HEK293 (cell line): ENCODE results near the gene PEX5L.

Experiments
- PRDM1 ChIP-seq: fragments of 450-650 bp; formaldehyde crosslinking; IDR thresholded peaks from 2 replicates; pipeline ENCODE4; 2016; ENCODE audit warnings: missing biosample characterization, missing genetic modification characterization
- SP7 ChIP-seq: fragments of 450-650 bp; formaldehyde crosslinking; IDR thresholded peaks from 2 replicates; pipeline ENCODE4 v1.5.1; 2016; ENCODE audit warnings: missing biosample characterization, missing genetic modification characterization
- TCF7L2 ChIP-seq: IDR thresholded peaks from 2 replicates; pipeline ENCODE4 v1.6.1; 2011; ENCODE audit warnings: low read depth, mild to moderate bottlenecking, inconsistent platforms, low read length, moderate library complexity, borderline replicate concordance
- ZBTB20 ChIP-seq: fragments of 450-650 bp; formaldehyde crosslinking; IDR thresholded peaks from 2 replicates; pipeline ENCODE4 v1.5.1; 2016; ENCODE audit warnings: missing biosample characterization, missing genetic modification characterization
- ZFP3 ChIP-seq: fragments of 450-650 bp; formaldehyde crosslinking; IDR thresholded peaks from 2 replicates; pipeline ENCODE4 v1.5.1; 2016; ENCODE audit warnings: low read depth, missing biosample characterization, missing genetic modification characterization
- ZNF366 ChIP-seq: fragments of 450-650 bp; formaldehyde crosslinking; conservative IDR thresholded peaks from 2 replicates; pipeline ENCODE4 v1.5.1; 2016; ENCODE audit warnings: missing biosample characterization, missing genetic modification characterization
- ZNF548 ChIP-seq: fragments of 450-650 bp; formaldehyde crosslinking; IDR thresholded peaks from 2 replicates; pipeline ENCODE4 v1.5.1; 2016; ENCODE audit warnings: missing biosample characterization, missing genetic modification characterization
- ZXDB ChIP-seq: fragments of 450-650 bp; formaldehyde crosslinking; IDR thresholded peaks from 2 replicates; pipeline ENCODE4 v1.5.1; 2016; ENCODE audit warnings: missing biosample characterization, missing genetic modification characterization
- TF ChIP-seq, protein P1 (sequence below): IDR thresholded peaks from 2 replicates; pipeline ENCODE4 v1.6.1; 2011; ENCODE audit warnings: mild to moderate bottlenecking, low read depth, low read length, borderline replicate concordance
- TF ChIP-seq, protein P2 (sequence below): fragments of 450-650 bp; formaldehyde crosslinking; IDR thresholded peaks from 2 replicates; pipeline ENCODE4 v1.5.1; 2016; ENCODE audit warnings: missing biosample characterization, missing genetic modification characterization
- TF ChIP-seq, protein P3 (sequence below): fragments of 450-650 bp; formaldehyde crosslinking; IDR thresholded peaks from 2 replicates; pipeline ENCODE4 v1.5.1; 2016; ENCODE audit warnings: missing biosample characterization, missing genetic modification characterization
- TF ChIP-seq, protein P4 (sequence below): fragments of 450-650 bp; formaldehyde crosslinking; IDR thresholded peaks from 2 replicates; pipeline ENCODE4 v1.5.1; 2016; ENCODE audit warnings: missing biosample characterization, missing genetic modification characterization
- TF ChIP-seq, protein P5 (sequence below): fragments of 450-650 bp; formaldehyde crosslinking; IDR thresholded peaks from 2 replicates; pipeline ENCODE4 v1.5.1; 2016; ENCODE audit warnings: missing biosample characterization, missing genetic modification characterization

DNA sequence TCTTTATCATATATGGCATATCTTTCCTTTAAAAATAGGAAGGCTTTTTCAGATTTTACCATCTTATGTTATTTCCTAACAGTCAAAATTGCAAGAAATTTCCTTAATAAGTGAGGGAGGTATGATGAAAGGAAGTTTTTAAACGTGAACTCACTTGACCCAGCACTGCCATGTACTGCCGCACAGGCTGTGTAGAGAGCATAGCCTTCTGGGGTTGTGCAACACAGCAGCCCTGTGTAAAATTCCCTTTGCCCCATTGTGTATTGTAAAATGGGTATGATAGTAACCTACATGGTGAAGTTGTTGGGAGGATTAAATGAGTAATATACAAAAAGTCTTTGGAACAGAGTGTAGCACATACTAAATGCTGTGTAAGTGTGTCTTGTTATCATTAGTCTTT is 78.6 kb downstream of the PEX5L start:
- TF ChIP-seq, protein P1, sequence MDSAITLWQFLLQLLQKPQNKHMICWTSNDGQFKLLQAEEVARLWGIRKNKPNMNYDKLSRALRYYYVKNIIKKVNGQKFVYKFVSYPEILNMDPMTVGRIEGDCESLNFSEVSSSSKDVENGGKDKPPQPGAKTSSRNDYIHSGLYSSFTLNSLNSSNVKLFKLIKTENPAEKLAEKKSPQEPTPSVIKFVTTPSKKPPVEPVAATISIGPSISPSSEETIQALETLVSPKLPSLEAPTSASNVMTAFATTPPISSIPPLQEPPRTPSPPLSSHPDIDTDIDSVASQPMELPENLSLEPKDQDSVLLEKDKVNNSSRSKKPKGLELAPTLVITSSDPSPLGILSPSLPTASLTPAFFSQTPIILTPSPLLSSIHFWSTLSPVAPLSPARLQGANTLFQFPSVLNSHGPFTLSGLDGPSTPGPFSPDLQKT, result no peak
- TF ChIP-seq, protein P2, sequence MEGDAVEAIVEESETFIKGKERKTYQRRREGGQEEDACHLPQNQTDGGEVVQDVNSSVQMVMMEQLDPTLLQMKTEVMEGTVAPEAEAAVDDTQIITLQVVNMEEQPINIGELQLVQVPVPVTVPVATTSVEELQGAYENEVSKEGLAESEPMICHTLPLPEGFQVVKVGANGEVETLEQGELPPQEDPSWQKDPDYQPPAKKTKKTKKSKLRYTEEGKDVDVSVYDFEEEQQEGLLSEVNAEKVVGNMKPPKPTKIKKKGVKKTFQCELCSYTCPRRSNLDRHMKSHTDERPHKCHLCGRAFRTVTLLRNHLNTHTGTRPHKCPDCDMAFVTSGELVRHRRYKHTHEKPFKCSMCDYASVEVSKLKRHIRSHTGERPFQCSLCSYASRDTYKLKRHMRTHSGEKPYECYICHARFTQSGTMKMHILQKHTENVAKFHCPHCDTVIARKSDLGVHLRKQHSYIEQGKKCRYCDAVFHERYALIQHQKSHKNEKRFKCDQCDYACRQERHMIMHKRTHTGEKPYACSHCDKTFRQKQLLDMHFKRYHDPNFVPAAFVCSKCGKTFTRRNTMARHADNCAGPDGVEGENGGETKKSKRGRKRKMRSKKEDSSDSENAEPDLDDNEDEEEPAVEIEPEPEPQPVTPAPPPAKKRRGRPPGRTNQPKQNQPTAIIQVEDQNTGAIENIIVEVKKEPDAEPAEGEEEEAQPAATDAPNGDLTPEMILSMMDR (tag by site-specific recombination), result no peak
- no peak for TF ChIP-seq ZBTB20
- TF ChIP-seq, protein P3, sequence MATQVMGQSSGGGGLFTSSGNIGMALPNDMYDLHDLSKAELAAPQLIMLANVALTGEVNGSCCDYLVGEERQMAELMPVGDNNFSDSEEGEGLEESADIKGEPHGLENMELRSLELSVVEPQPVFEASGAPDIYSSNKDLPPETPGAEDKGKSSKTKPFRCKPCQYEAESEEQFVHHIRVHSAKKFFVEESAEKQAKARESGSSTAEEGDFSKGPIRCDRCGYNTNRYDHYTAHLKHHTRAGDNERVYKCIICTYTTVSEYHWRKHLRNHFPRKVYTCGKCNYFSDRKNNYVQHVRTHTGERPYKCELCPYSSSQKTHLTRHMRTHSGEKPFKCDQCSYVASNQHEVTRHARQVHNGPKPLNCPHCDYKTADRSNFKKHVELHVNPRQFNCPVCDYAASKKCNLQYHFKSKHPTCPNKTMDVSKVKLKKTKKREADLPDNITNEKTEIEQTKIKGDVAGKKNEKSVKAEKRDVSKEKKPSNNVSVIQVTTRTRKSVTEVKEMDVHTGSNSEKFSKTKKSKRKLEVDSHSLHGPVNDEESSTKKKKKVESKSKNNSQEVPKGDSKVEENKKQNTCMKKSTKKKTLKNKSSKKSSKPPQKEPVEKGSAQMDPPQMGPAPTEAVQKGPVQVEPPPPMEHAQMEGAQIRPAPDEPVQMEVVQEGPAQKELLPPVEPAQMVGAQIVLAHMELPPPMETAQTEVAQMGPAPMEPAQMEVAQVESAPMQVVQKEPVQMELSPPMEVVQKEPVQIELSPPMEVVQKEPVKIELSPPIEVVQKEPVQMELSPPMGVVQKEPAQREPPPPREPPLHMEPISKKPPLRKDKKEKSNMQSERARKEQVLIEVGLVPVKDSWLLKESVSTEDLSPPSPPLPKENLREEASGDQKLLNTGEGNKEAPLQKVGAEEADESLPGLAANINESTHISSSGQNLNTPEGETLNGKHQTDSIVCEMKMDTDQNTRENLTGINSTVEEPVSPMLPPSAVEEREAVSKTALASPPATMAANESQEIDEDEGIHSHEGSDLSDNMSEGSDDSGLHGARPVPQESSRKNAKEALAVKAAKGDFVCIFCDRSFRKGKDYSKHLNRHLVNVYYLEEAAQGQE (tag by site-specific recombination), result no peak
- no peak for TF ChIP-seq TCF7L2
- TF ChIP-seq ZXDB (tag by site-specific recombination), result no peak
- TF ChIP-seq ZFP3 (tag by site-specific recombination), result no peak
- TF ChIP-seq PRDM1 (tag by site-specific recombination), result no peak
- TF ChIP-seq ZNF548, result no peak
- no peak for TF ChIP-seq SP7 (tag by site-specific recombination)
- TF ChIP-seq, protein P4, sequence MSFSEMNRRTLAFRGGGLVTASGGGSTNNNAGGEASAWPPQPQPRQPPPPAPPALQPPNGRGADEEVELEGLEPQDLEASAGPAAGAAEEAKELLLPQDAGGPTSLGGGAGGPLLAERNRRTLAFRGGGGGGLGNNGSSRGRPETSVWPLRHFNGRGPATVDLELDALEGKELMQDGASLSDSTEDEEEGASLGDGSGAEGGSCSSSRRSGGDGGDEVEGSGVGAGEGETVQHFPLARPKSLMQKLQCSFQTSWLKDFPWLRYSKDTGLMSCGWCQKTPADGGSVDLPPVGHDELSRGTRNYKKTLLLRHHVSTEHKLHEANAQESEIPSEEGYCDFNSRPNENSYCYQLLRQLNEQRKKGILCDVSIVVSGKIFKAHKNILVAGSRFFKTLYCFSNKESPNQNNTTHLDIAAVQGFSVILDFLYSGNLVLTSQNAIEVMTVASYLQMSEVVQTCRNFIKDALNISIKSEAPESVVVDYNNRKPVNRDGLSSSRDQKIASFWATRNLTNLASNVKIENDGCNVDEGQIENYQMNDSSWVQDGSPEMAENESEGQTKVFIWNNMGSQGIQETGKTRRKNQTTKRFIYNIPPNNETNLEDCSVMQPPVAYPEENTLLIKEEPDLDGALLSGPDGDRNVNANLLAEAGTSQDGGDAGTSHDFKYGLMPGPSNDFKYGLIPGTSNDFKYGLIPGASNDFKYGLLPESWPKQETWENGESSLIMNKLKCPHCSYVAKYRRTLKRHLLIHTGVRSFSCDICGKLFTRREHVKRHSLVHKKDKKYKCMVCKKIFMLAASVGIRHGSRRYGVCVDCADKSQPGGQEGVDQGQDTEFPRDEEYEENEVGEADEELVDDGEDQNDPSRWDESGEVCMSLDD, result no peak
- TF ChIP-seq, protein P5, sequence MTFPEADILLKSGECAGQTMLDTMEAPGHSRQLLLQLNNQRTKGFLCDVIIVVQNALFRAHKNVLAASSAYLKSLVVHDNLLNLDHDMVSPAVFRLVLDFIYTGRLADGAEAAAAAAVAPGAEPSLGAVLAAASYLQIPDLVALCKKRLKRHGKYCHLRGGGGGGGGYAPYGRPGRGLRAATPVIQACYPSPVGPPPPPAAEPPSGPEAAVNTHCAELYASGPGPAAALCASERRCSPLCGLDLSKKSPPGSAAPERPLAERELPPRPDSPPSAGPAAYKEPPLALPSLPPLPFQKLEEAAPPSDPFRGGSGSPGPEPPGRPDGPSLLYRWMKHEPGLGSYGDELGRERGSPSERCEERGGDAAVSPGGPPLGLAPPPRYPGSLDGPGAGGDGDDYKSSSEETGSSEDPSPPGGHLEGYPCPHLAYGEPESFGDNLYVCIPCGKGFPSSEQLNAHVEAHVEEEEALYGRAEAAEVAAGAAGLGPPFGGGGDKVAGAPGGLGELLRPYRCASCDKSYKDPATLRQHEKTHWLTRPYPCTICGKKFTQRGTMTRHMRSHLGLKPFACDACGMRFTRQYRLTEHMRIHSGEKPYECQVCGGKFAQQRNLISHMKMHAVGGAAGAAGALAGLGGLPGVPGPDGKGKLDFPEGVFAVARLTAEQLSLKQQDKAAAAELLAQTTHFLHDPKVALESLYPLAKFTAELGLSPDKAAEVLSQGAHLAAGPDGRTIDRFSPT (tag by site-specific recombination), result no peak
- no peak for TF ChIP-seq ZNF366 (tag by site-specific recombination)
